ENCODE results near the gene GIMAP8.
A peak's percentile ranks its signal among the peaks of the same experiment; 100 is the strongest.
"Not testable (repeated sequence)": the region's sequence is repeated elsewhere in the genome, so short reads cannot be mapped to it uniquely, and the experiment has no call there.

GIMAP8 gene

DNA sequence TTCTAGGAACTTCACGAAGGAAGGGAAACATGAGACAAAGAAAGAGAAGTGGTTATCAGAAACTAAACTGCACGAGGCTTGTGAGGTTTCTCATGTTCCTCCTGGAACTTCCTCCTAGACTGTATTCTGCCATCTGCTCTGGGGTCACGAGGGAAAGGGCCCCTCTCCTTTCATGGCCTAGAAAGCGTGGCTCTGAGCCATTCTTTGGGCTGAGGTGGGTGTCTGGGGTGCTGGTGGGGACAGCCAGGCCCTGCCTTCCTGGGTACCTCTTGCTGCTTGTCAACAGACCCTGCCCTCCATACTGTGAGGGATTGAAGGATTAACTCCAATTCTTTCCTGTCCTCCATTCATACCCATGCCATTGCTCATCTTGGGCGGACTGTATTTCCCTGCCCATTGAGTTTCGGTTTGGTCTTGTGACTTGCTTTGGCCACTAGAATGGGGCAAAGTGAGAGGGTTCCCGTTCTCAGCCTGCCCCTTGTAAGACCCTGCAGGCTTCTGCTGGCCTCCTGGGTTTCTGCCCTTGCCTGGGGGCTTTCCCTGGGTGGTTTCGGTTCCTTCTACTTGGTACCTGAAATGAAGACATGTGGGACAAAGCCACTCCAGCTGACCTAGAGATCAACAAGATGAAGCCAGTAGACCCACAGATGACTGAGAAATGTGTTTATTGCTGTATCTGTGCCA lies 14.9 kb upstream of the GIMAP8 start:
- DNase-seq (ENCODE audit: low read depth in 3 of 3), result no peak

DNA sequence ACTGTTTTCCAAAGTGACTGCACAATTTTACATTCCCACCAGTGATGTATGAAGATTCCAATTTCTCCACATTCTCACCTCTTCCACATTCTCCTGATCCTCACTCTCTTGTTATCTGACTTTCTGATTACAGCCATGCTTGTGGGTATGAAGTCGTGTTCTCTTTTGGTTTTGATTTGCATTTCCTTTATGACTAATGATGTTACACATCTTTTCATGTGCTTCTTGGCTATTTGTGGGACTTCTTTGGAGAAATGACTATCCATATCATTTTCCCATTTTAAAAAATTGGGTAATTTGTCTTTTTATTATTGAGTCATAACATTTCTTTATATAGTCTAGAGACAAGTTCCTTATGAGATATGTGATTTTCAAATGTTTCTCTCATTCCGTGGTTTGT lies 10.5 kb upstream of the GIMAP8 start:
- DNase-seq (ENCODE audit: low read depth in 3 of 3), result no peak

DNA sequence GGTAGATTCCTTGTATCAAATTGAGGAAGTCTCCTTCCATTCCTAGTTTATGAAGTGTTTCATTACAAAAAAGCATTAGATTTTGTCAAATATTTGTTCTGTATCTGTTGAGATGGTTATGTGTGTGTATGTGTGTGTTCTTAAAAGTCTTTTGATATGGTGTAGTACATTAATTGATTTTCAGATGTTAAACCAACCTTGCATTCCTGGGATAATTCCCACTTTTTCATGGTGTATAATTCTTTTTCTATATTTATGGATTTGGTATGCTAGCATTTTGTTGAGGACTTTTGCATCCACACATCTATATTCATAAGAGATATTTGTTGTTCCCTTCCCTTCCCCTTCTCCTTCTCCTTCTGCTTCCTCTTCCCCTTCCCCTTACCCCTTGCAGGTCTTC lies 8.9 kb upstream of the GIMAP8 start:
- DNase-seq (ENCODE audit: low read depth in 3 of 3), result no peak

DNA sequence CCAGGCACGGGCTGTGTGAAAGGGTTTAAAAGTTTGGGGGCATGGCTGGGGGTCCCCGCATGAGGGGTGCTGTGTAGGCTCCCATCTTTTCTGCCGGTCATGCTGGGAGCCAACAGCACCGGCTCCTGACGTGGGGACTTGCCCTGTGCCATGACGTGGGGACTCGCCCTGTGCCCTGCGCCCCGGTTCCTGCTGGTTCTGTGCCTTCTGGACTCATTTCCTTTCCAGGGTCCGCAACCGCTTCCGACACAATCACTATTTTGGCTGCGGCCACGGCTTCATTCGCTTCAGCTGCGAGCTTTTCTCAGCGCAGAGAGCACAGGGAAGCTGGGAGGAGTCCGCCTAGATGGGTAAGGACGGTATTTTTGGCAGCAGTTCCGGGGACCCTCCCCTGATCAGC lies 7.6 kb upstream of the GIMAP8 start:
- DNase-seq (ENCODE audit: low read depth in 3 of 3), result no peak

DNA sequence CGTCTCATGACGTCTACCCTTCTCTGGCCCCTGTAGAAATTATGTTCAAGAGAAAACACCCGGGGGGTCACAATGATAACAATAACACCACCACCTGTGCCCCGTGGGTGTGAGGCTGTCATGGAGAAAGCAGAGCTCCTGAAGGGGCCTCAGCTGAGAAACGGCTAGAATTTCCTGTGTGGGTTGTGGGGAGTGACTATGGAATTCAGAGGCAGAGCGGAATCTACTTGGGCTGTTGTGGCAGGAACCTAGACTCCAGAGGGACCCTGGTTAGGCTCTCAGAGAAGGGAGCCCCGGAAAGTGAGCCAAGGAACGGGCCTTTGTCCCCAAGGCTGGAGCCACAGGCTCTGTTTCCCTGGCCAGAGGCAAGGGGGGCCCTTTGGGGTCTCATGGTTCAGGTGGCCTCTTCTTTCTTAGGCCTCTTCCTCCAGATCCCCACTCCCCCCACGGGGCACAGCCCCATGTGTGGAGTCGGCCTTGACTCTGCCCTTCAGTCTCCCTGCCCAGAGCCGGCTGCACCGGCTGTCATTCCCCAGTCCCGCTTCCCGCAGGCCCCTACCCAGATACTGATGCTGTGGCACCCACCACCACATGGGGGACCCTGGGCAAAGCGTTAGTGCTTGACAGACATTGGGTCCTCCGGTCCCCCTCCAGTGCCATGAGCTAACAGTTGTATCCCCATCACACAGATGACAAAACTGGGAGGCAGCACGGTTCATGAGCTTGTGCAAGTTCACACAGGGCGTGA lies 6.5 kb upstream of the GIMAP8 start:
- DNase-seq (ENCODE audit: low read depth in 3 of 3), result no peak

DNA sequence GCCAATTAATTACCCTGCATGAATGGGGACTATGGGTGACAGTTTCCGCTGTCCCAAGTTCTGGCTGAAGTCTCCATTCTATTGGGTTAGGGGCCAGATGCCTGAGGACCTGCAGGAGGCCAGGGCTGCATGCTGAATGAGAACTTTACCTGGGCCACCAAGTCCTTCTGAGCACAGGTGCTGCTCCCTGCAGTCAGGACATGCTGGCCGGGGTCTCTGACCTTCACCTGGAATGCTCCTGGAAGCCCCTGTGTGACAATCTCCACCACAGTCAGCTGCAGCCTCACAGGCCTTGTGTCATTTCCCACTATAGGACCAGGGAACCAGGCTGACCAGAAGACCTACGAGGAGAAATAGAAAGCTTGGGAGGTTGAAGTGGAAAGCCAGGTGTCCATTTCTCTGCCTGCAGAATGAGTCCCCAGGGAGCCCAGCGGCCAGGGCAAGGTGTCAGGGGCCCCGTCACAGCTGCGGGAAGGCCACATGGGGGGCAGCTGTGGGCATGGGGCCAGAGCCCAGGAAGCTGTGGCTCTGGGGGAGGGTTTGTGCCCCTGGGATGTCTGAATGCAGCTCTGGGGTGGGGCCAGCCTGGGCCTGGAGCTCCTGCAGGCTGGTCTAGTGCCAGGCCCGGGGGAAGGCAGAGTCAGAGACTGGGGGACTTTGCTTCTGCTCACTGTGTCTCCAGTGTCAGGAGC lies 5.6 kb upstream of the GIMAP8 start:
- no peak for DNase-seq (ENCODE audit: low read depth in 3 of 3)

DNA sequence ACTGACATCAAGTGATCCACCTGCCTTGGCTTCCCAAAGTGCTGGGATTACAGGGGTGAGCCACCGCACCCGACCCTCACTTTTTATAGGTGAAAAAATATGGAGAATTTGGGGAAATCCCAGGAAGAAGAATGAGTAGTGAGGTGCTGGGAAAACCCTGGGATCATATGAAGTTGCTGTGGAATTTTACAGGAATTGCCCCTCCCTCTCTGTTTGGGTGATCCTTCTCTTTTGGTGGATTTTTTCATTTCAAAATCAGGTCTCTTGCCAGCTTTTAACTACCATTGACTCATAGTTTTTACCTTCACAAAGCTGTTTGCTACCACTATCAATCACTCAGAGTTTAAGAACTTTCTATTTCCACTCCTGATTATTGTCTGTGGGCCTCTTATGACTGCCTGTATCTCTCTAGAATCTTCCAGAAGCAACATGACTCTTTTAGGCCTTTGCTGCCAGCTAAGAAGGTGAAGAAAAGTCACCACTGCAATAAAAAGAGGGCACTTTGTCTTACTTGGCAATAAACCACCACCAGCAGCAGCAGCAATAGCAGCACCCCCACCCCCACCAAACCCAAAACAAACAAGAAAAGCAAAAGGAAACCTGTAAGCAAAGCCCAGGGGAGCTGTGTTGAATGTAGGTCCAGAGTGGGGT lies 4.0 kb upstream of the GIMAP8 start:
- DNase-seq (ENCODE audit: low read depth in 3 of 3), result no peak

DNA sequence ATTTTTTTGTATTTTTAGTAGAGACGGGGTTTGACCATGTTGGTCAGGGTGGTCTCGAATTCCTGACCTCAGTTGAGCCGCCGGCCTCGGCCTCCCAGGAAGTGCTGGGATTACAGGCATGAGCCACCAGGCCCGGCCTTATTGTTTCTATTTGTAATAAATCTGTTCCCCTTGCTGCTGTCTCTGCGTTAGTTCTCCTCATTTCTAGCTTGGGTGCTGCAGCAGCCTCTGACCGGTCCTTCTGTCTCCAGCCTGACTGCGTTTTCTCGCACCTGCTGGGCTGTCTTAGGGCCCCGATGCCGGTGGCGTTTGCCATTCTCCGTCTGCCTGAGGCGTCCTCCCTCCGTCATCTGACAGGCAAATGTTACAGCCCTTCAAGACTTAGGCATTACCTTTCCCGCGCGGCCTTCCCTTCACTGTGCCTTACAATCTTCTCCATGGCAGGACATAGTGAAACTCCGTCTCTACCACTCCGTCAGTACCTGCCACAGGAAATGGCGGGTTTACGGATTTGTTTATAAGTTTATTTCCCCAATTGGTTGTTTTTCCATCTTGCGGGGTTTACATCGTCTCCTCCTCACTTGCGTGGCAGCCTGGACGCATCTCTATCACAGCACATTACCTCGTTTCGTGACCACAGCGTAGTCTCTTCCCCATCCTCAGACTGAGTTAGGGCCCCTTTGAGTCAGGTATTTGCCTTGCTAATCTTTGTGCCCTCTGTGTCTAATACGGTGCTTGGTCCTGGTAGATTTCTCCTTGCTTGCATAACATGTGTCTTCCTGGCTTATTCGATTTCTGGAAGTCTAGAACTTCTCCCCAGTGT lies 2.3 kb upstream of the GIMAP8 start:
- no peak for DNase-seq (ENCODE audit: low read depth in 3 of 3)

DNA sequence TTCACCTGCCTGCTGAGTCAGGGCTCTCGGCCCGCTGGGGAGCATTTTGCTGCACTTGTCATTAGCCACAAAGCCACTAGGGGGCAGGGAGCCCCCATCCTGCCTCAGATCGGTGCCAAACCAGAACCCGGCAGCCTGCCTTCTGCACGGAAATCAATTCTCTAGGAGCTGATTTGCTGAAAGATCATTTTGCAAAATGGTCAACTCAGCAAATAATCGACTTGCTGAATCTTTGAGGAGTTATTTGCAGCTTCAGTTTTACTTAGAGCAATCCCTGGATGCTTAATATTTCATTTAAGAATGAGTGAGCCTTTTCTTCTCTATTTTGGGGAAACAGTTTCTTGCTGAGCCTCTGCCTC lies 1.7 kb upstream of the GIMAP8 start:
- DNase-seq (ENCODE audit: low read depth in 3 of 3), result peak; percentile 80 to 86 (median 85)

DNA sequence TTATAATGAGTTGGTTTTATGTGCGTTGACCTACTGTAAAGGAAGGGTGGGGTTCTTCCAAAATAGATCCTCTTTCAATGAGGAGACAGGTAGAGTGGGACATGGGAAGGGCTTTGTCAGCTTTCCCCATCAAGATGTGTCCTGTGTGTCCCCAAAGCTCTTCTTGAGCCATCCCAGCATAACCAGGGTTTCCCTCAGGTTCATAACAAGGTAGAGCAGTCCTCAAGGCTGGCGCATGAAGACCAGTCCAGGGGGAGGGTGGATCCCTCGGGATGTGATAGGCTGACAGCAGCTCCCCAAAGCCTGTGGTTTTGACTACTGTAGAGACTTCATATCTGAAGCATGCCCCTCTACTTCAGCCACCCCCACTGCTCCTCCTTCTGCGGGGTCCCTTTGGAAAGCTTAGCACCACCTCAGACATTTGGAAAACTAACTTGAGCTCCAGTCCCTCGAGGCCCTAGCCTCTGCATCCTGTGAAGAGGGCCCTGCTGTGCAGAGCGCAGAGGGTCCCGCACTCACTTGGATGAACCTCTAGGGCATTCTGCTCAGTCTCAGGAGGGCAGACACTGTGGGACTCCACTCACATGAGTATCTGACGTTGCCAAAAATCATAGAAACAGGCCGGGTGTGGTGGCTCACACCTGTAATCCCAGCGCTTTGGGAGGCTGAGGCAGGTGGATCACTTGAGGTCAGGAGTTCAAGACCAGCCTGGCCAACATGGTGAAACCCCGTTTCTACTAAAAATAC lies 1.1 kb upstream of the GIMAP8 start:
- no peak for DNase-seq (ENCODE audit: low read depth in 3 of 3)

DNA sequence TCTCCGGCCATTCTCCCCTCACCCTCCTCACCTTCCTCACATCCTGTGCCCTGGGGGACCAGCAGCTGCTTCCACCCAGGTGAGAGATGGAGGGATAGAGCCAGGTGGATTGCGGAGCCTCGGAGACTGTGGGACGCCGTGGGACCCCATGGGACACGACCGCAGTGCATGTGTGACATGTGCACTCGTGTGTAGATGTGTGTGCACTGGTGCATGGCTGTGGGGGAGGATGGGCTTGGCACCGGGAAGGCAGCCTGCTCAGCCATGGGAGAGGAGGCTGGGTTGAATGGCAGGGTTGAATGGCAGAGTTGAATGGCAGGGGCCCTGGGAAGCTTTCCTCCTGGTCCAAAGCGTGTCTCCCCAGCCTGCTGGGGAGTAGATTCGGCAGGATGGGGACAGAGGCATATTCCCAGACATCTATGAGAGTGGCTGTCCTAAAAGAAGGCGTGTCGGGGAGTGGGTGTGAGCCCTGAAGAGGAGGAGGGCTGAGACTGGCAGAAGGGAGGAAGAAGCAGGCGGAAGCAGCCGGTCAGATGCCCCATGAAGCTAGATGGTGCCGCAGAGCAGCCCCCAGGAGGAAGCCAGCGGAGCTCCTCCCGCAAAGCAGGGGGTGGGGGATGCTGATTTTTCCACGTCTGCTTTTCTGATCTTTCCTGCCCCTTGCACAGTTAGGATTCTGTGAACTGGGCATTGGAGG lies 815 bp downstream of the GIMAP8 start:
- peak in 1 of 3 experiments; percentile 70 for DNase-seq (ENCODE audit: low read depth in 3 of 3)

DNA sequence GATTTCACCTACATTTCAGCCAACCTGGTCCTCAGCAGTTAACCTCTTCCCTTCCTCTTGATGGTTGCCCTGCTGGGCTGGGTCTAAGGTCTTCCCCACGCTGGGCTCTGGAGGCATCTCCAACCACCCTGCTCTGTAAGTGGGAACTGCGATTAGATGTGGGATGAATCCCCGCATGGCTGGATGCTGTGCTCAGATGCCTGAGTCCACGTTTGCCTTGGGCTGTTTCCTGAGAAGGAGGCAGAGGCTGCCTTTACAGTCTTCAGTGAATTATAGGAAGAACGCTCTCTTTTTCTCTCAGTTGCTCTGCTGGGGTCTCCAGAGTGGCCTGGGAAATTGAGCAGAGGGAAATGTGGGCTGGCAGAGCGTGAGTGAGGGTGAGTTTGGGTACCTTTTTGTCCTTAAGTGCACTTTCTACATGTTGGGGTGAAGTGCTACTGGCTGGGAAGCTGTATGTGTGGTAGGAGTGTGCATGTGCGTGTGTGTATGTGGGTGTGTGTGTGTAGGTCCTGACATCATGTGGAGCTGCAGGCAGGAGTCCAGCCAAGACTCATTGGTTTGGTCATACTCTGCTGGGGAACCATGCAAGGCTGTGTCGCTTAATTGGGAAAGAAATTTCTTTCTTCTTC lies 1.5 kb downstream of the GIMAP8 start:
- peak in 1 of 3 experiments; percentile 45 for DNase-seq (ENCODE audit: low read depth in 3 of 3)

DNA sequence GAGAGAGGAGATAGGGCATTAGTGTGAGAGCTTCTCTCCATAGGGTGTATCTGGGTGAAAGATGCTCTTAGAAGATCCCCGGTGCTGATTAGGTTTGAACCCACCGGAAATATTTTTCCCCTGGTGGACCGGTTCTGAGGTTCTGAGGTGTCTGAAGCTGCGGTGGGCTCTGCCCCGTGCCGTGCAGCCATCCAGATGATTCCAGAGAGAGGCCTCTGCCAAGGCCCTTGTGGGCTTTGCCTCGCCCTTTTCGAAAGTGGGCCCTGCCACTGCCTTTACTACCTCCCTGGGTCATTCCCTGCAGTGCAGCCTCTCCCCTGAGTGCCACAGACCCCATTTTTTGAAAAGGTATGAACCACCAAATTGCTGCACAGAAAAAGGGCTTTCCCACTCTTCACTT lies 2.8 kb downstream of the GIMAP8 start:
- no peak for DNase-seq (ENCODE audit: low read depth in 3 of 3)

DNA sequence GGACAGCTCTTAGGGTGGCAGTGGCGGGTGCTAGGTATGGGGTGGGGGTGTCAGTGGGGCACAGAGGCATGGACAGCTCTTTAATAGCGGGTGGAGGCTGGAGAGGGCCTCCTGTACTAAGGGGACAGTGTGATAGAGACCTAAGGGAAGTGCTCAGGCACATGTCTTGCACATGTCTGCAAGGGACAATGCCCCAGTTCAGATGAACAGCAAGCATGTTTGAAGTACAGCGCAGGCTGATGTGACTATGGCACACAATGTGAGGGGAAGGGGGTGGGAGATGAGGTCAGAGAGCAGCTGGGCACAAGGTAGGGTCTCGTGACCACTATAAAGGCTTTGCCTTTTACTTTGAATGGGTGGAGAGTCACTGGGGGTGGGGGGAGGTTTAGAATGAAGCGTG lies 3.5 kb downstream of the GIMAP8 start:
- no peak for DNase-seq (ENCODE audit: low read depth in 3 of 3)

DNA sequence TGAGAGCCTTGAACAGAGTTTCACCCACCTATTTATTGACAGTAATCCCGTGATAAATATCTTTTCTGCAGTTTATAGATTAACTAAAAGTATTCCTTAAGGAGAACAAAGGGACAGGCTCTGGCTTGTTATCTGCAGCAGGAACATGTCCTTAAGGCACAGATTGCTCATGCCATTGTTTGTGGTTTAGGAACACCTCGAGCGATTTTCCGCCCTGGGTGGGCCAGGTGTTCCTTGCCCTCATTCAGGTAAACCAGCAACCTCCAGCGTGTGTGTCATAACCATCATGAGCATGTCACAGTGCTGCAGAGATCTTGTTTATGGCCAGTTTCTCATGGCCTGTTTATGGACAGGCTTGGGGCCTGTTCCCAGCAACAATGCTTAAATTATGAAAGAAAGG lies 6.6 kb downstream of the GIMAP8 start:
- not testable (repeated sequence) for DNase-seq (ENCODE audit: low read depth in 3 of 3)

DNA sequence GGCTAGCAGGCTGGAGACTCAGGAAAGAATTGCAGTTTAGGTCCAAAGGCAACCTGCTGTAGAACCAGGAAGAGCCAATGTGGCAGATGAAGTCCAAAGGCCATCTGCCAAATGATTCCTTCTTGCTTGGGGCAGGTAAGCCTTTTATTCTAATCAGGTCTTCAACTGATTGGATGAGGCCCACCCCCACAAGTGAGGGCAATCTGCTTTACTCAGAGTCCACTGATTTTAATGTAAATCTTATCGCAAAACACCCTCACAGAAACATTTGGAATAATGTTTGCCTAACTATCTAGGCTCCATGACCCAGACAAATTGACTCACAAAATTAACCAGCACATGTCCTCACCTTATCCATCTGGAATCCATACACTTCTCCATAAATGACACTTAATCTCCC lies 7.8 kb downstream of the GIMAP8 start:
- no peak for DNase-seq (ENCODE audit: low read depth in 3 of 3)

DNA sequence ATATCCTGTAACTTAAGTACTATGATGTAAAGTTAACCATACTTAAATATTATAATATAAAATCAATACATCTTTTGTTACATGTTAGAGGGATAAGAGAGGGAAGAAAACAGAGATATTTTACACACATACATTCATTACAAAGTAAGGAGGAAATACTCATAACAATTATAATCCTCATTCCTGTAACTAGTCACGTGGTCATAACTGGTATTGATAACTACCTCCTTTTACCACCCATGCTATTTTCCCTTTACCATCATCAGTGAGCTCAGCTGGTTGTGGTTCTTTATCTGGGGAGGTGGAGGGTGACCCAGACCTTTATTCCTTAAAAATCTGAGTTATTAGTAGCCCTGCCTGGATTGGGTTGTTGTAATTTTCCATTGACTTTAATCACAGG lies 8.3 kb downstream of the GIMAP8 start:
- no peak for DNase-seq (ENCODE audit: low read depth in 3 of 3)

DNA sequence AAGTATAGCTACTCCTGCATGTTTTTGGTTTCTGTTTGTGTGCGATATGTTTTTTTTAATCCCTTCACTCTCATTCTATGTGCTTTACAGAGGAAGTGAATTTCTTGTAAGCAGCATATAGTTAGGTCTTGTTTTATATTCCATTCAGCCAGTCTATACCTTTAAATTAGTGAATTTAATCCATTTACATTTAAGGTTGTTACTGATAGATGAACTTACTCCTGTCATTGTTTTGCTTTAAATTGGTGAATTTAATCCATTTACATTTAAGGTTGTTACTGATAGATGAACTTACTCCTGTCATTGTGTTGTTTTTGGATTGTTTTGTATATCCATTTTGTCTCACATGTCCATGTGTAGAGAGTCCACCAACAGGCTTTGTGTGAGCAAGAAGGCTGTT lies 11.1 kb downstream of the GIMAP8 start:
- no peak for DNase-seq (ENCODE audit: low read depth in 3 of 3)

DNA sequence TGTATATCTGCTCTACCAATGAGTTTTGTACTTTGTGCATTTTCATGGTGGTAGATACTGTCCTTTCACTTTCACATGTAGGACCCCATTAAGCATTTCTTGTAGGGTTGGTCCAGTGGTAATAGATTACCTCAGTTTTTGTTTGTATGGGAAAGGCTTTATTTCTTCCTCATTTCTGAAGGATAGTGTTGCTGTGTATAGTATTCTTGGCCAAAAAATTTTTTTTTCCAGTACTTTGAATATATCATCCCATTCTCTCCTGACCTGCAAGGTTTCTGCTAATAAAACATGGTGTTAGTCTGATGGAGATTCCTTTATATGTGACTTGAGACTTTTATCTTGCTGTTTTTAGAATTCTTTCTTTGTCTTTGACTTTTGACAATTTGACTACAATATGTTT lies 12.0 kb downstream of the GIMAP8 start:
- DNase-seq (ENCODE audit: low read depth in 3 of 3), result no peak

DNA sequence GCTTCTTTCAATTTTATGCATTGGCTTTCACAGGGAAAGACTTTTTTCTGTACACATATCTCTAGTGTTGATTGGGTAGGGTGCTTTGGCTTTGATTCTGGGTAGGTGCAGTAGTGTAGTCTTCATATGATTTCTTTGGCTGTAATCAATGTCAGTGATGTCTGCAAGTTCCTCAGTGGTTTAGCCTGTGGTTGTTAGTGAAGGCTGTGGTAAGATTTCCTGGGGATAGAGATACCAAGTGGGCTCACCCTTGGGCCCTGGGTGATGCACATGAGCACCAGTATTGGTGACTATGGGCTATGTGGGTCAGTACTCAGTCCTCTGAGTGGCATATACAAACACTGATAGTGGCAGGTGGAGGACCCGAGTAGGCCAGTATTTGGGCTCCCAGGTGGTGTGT lies 13.0 kb downstream of the GIMAP8 start:
- DNase-seq (ENCODE audit: low read depth in 3 of 3), result no peak

Data from stimulated activated CD4-positive, alpha-beta T cell treated with anti-CD3 and anti-CD28 coated beads, TNF-alpha, amount 100 ng/mL, for 24 hours (primary cell).